Skeletal muscle cell (primary cell): ENCODE measurements around the gene RTN4.

Source experiments
- DNase-seq: peaks from one replicate; pipeline ENCODE4 v3.0.0-alpha.2; 2010; ENCODE audit warnings: low read depth
- H3K4me3 ChIP-seq: 2 replicates; pipeline ENCODE4 v1.5.1; 2011; ENCODE audit warnings: low read depth, mild to moderate bottlenecking, control low read depth, low read length, moderate library complexity

The RTN4 gene

GRCh38 chr2:55045780-55046179, 4.5 kb downstream of the RTN4 start:
- peak overlapping the region; percentile 100 for H3K4me3 ChIP-seq
- no peak for DNase-seq

GRCh38 chr2:55043841-55044240, 6.4 kb downstream of the RTN4 start:
- no peak for DNase-seq
- H3K4me3 ChIP-seq = no peak overlapping the region

- no peak for DNase-seq
- no peak overlapping the region for H3K4me3 ChIP-seq
Observed at GRCh38 chr2:55038428-55038827, 11.8 kb downstream of the RTN4 start.

GRCh38 chr2:55035716-55036115, 14.5 kb downstream of the RTN4 start:
- H3K4me3 ChIP-seq = no peak overlapping the region
- no peak for DNase-seq

- H3K4me3 ChIP-seq = no peak overlapping the region
- DNase-seq = no peak
Observed at GRCh38 chr2:55033921-55034320, 16.3 kb downstream of the RTN4 start.

GRCh38 chr2:55033076-55033742, 17.0 kb downstream of the RTN4 start:
- H3K4me3 ChIP-seq = no peak overlapping the region
- DNase-seq = no peak

GRCh38 chr2:55031505-55031904, 18.7 kb downstream of the RTN4 start:
- H3K4me3 ChIP-seq = no peak overlapping the region
- no peak for DNase-seq

GRCh38 chr2:55030766-55031165, 19.5 kb downstream of the RTN4 start:
- no peak for DNase-seq
- no peak overlapping the region for H3K4me3 ChIP-seq

GRCh38 chr2:55029098-55029497, 21.2 kb downstream of the RTN4 start:
- no peak for DNase-seq
- H3K4me3 ChIP-seq = no peak overlapping the region

GRCh38 chr2:55027226-55027625, 23.0 kb downstream of the RTN4 start:
- DNase-seq = no peak
- no peak overlapping the region for H3K4me3 ChIP-seq

- peak; percentile 31 for DNase-seq
- no peak overlapping the region for H3K4me3 ChIP-seq
Observed at GRCh38 chr2:55026202-55026601, 24.0 kb downstream of the RTN4 start.

GRCh38 chr2:55025627-55026026, 24.6 kb downstream of the RTN4 start:
- no peak for DNase-seq
- no peak overlapping the region for H3K4me3 ChIP-seq

GRCh38 chr2:55025082-55025481, 25.2 kb downstream of the RTN4 start:
- H3K4me3 ChIP-seq = no peak overlapping the region
- no peak for DNase-seq

- DNase-seq = no peak
- no peak overlapping the region for H3K4me3 ChIP-seq
Observed at GRCh38 chr2:55022476-55022875, 27.8 kb downstream of the RTN4 start.

- H3K4me3 ChIP-seq = no peak overlapping the region
- no peak for DNase-seq
Observed at GRCh38 chr2:55019526-55020258, 30.6 kb downstream of the RTN4 start.

GRCh38 chr2:55018619-55019018, 31.6 kb downstream of the RTN4 start:
- no peak for DNase-seq

GRCh38 chr2:55017880-55018279, 32.4 kb downstream of the RTN4 start:
- no peak for DNase-seq
- H3K4me3 ChIP-seq = no peak overlapping the region

More at GRCh38 chr2:55018619-55019018, 31.6 kb downstream of the RTN4 start:
- no peak overlapping the region for H3K4me3 ChIP-seq

- DNase-seq = no peak
- H3K4me3 ChIP-seq = no peak overlapping the region
Observed at GRCh38 chr2:55017428-55017827, 32.8 kb downstream of the RTN4 start.

GRCh38 chr2:55014962-55015939, 35.0 kb downstream of the RTN4 start:
- DNase-seq = peak; percentile 41
- H3K4me3 ChIP-seq = no peak overlapping the region

GRCh38 chr2:55013936-55014335, 36.3 kb downstream of the RTN4 start:
- no peak for DNase-seq
- no peak overlapping the region for H3K4me3 ChIP-seq
